HEK293T (cell line): Measurements from ENCODE around the gene ITGB2.

Source experiments
- CTBP1 ChIP-seq: fragments of 450-650 bp; IDR thresholded peaks from 2 replicates; pipeline ENCODE4 v1.6.1; 2016; ENCODE audit warnings: borderline replicate concordance
- HDGF ChIP-seq: fragments of 450-650 bp; IDR thresholded peaks from 2 replicates; pipeline ENCODE4 v1.6.1; 2017; ENCODE audit warnings: antibody characterized with exemption, borderline replicate concordance
- PKNOX1 ChIP-seq: fragments of 450-650 bp; IDR thresholded peaks from 2 replicates; pipeline ENCODE4 v1.6.1; 2016

- TF ChIP-seq PKNOX1, result no peak
- no peak for TF ChIP-seq HDGF
- TF ChIP-seq CTBP1, result no peak
Observed at GRCh38 chr21:44919111-44919912, 1.4 kb downstream of the ITGB2 start.
